H1 (cell line): ENCODE results near the gene U2AF1L4. TPM values are rescaled to one million over a fixed set of nuclear protein-coding genes. Genes with fewer than 3 reads are reported as not detected.

Experiments used
- CTCF ChIA-PET: fragments of 300-600 bp; sonication (Branson Sonifier 250); formaldehyde crosslinking; loops from one replicate; lab custom pipeline; 2021; ENCODE audit not compliant: partially characterized antibody; lab: Charles Lee
- POLR2A ChIA-PET: fragments of 300-600 bp; sonication (Branson Sonifier 250); formaldehyde crosslinking; loops from one replicate; lab custom pipeline; 2021; ENCODE audit warnings: inconsistent platforms; ENCODE audit not compliant: partially characterized antibody; lab: Charles Lee
- DNase-seq, 2 experiments: peaks; one replicate each; pipeline versions ENCODE4 v3.0.0 to v3.0.0-alpha.2; 2010 to 2022; ENCODE audit warnings: low spot score in 2 of 2, low read depth in 1 of 2, mixed read lengths in 1 of 2
- FAIRE-seq: peaks from 2 replicates; lab custom pipeline; 2011; peaks lifted over from hg19 to GRCh38; lab: Jason Lieb, UNC
- H2AFZ ChIP-seq: 2 replicates; pipeline ENCODE4 v1.8.1; 2012; ENCODE audit warnings: low read length, inconsistent platforms
- H2AK5ac ChIP-seq: 2 replicates; pipeline ENCODE4 v1.6.1; 2013; ENCODE audit warnings: low read depth, low read length
- H2BK120ac ChIP-seq: replicated peaks from 2 replicates; pipeline ENCODE3; 2013; ENCODE audit warnings: low read depth, low read length, inconsistent platforms
- H2BK12ac ChIP-seq: 2 replicates; pipeline ENCODE4 v1.6.1; 2013; ENCODE audit warnings: low read depth, low read length
- H2BK15ac ChIP-seq: 2 replicates; pipeline ENCODE4 v1.6.1; 2013; ENCODE audit warnings: low read length
- H2BK20ac ChIP-seq: 2 replicates; pipeline ENCODE4 v1.6.1; 2013; ENCODE audit warnings: low read length
- H2BK5ac ChIP-seq: 2 replicates; pipeline ENCODE4 v1.6.1; 2013; ENCODE audit warnings: low read depth, low read length
- H3K14ac ChIP-seq: 2 replicates; pipeline ENCODE4 v1.6.1; 2013; ENCODE audit warnings: inconsistent platforms; ENCODE audit not compliant: insufficient read length
- H3K18ac ChIP-seq: 2 replicates; pipeline ENCODE4 v1.6.1; 2013; ENCODE audit warnings: low read length; ENCODE audit errors: extremely low read depth
- H3K23ac ChIP-seq: 2 replicates; pipeline ENCODE4 v1.6.1; 2013; ENCODE audit warnings: inconsistent platforms; ENCODE audit not compliant: insufficient read length
- H3K23me2 ChIP-seq: 2 replicates; pipeline ENCODE4 v1.6.1; 2013; ENCODE audit warnings: low read depth, low read length
- H3K27ac ChIP-seq: 2 replicates; pipeline ENCODE4 v1.6.1; 2011; ENCODE audit warnings: low read depth, low read length, inconsistent platforms
- H3K27me3 ChIP-seq, 4 experiments: replicated peaks in 1 of 4; 1 replicate in 1 of 4; 2 replicates in 3 of 4; pipeline versions ENCODE4 v1.6.1 to v1.8.1; 2011 to 2013; ENCODE audit warnings: low read length in 3 of 4, mild to moderate bottlenecking in 3 of 4, inconsistent platforms in 2 of 4, mixed read lengths in 2 of 4, moderate library complexity in 1 of 4; ENCODE audit not compliant: control insufficient read depth in 3 of 4, insufficient read depth in 3 of 4; ENCODE audit errors: extremely low read depth in 1 of 4
- H3K36me3 ChIP-seq, 4 experiments: 2 replicates each; pipeline versions ENCODE4 v1.6.1 to v1.8.1; 2011 to 2013; ENCODE audit warnings: mild to moderate bottlenecking in 4 of 4, low read length in 3 of 4, moderate library complexity in 2 of 4, control low read depth in 1 of 4, inconsistent platforms in 1 of 4; ENCODE audit not compliant: insufficient read depth in 4 of 4, control insufficient read depth in 2 of 4
- H3K4ac ChIP-seq: replicated peaks from 2 replicates; pipeline ENCODE3; 2013; ENCODE audit warnings: low read length, low read depth, mixed read lengths, inconsistent platforms; ENCODE audit not compliant: insufficient read length
- H3K4me1 ChIP-seq, 4 experiments: replicated peaks in 1 of 4; 1 replicate in 1 of 4; 2 replicates in 3 of 4; pipeline versions ENCODE4 v1.6.1 to v1.8.1; 2011 to 2013; ENCODE audit warnings: low read length in 3 of 4, inconsistent platforms in 2 of 4, mixed read lengths in 1 of 4; ENCODE audit not compliant: insufficient read depth in 4 of 4, control insufficient read depth in 3 of 4
- H3K4me2 ChIP-seq, 2 experiments: 2 replicates each; pipeline versions ENCODE4 v1.6.1 to v1.8.1; 2011 to 2013; ENCODE audit warnings: low read depth in 2 of 2, low read length in 2 of 2, control low read depth in 1 of 2, inconsistent platforms in 1 of 2, mild to moderate bottlenecking in 1 of 2; ENCODE audit not compliant: insufficient read depth in 1 of 2
- H3K4me3 ChIP-seq, 4 experiments: fragments of 200-600, 300-600 bp in 1 of 4; sonication (generic), shearing (Covaris generic), sonication (Bioruptor Twin) in 1 of 4; 2 replicates each; pipeline versions ENCODE4 v1.5.1 to v1.8.1; 2011 to 2016; ENCODE audit warnings: low read length in 4 of 4, low read depth in 3 of 4, control low read depth in 2 of 4, inconsistent platforms in 2 of 4, mild to moderate bottlenecking in 2 of 4, mixed read lengths in 1 of 4, moderate library complexity in 1 of 4; ENCODE audit not compliant: insufficient read depth in 2 of 4; ENCODE audit errors: extremely low read depth in 1 of 4
- H3K56ac ChIP-seq: replicated peaks from 2 replicates; pipeline ENCODE3; 2013; ENCODE audit warnings: low read depth, mild to moderate bottlenecking, mixed read lengths, low read length, inconsistent platforms; ENCODE audit not compliant: insufficient read length
- H3K79me1 ChIP-seq: 2 replicates; pipeline ENCODE4 v1.6.1; 2013; ENCODE audit warnings: low read depth, low read length, control low read depth
- H3K79me2 ChIP-seq, 2 experiments: 2 replicates each; pipeline versions ENCODE4 v1.6.1 to v1.8.1; 2012 to 2013; ENCODE audit warnings: low read length in 2 of 2, mild to moderate bottlenecking in 2 of 2, inconsistent platforms in 1 of 2; ENCODE audit not compliant: insufficient read depth in 2 of 2, control insufficient read depth in 1 of 2
- H3K9ac ChIP-seq, 4 experiments: replicated peaks in 1 of 4; 1 replicate in 1 of 4; 2 replicates in 3 of 4; pipeline versions ENCODE4 v1.6.1 to v1.8.1; 2011 to 2013; ENCODE audit warnings: low read depth in 3 of 4, low read length in 3 of 4, control low read depth in 2 of 4, mild to moderate bottlenecking in 2 of 4, moderate library complexity in 2 of 4, inconsistent platforms in 1 of 4; ENCODE audit errors: extremely low read depth in 1 of 4
- H3K9me3 ChIP-seq, 2 experiments: 2 replicates each; pipeline versions ENCODE4 v1.6.1 to v1.8.1; 2012 to 2013; ENCODE audit warnings: mild to moderate bottlenecking in 2 of 2, moderate library complexity in 2 of 2, control low read depth in 1 of 2, inconsistent platforms in 1 of 2, low read depth in 1 of 2, low read length in 1 of 2, mixed read lengths in 1 of 2; ENCODE audit not compliant: insufficient read depth in 2 of 2
- H4K20me1 ChIP-seq, 2 experiments: replicated peaks in 1 of 2; 2 replicates each; pipeline versions ENCODE3 to v1.8.1; 2011 to 2013; ENCODE audit warnings: inconsistent platforms in 2 of 2, low read length in 2 of 2, mild to moderate bottlenecking in 1 of 2; ENCODE audit not compliant: insufficient read depth in 2 of 2, control insufficient read depth in 1 of 2
- H4K5ac ChIP-seq: 2 replicates; pipeline ENCODE4 v1.6.1; 2013; ENCODE audit warnings: low read length, low read depth, mixed read lengths, inconsistent platforms; ENCODE audit not compliant: insufficient read length
- H4K8ac ChIP-seq: 2 replicates; pipeline ENCODE4 v1.8.0; 2013; ENCODE audit warnings: mild to moderate bottlenecking, moderate library complexity, low read length, inconsistent platforms; ENCODE audit not compliant: insufficient read depth; ENCODE audit errors: extremely low read depth
- H4K91ac ChIP-seq: replicated peaks from 2 replicates; pipeline ENCODE3; 2013; ENCODE audit warnings: low read length, mixed read lengths, inconsistent platforms; ENCODE audit not compliant: insufficient read length
- BRCA1 ChIP-seq: IDR thresholded peaks from 2 replicates; pipeline ENCODE4 v1.6.1; 2012; ENCODE audit warnings: low read depth, low read length, improper control_type of control experiment
- CREB1 ChIP-seq: IDR thresholded peaks from 2 replicates; pipeline ENCODE4 v1.6.1; 2012; ENCODE audit warnings: inconsistent platforms
- CTBP2 ChIP-seq: IDR thresholded peaks from 2 replicates; pipeline ENCODE4 v1.7.0; 2011; ENCODE audit warnings: borderline replicate concordance, mild to moderate bottlenecking, moderate library complexity, mixed read lengths, low read length; ENCODE audit not compliant: insufficient read depth, insufficient read length
- E2F6 ChIP-seq: IDR thresholded peaks from 2 replicates; pipeline ENCODE4 v1.6.1; 2012; ENCODE audit warnings: inconsistent platforms
- SRF ChIP-seq: IDR thresholded peaks from 2 replicates; pipeline ENCODE4 v1.6.1; 2011; ENCODE audit warnings: mild to moderate bottlenecking, low read depth, low read length, moderate library complexity
- TAF1 ChIP-seq: IDR thresholded peaks from 2 replicates; pipeline ENCODE4 v1.6.1; 2011; ENCODE audit warnings: mild to moderate bottlenecking, low read depth, low read length
- YY1 ChIP-seq: IDR thresholded peaks from 2 replicates; pipeline ENCODE4 v1.6.1; 2011; ENCODE audit warnings: low read depth, mild to moderate bottlenecking, low read length
- WGBS, 2 experiments: shearing (Covaris generic) in 1 of 2; methylation state at CpG; one replicate each; pipeline versions ENCODE4 v1.1.6 to v1.1.7; 2013 to 2015; ENCODE audit warnings: low lambda C conversion rate in 2 of 2, mixed read lengths in 2 of 2, inconsistent platforms in 1 of 2, low coverage in 1 of 2, missing lambda C conversion rate in 1 of 2; ENCODE audit not compliant: insufficient replicate concordance in 2 of 2, insufficient coverage in 1 of 2, insufficient read length in 1 of 2; ENCODE audit errors: extremely low coverage in 1 of 2, missing lambda C conversion rate in 1 of 2; 5-methylcytosine and 5-hydroxymethylcytosine counted together
- polyA plus RNA-seq, 7 experiments: library from polyadenylated mRNA; depleted of rRNA in 3 of 7; stranded (reverse) in 5 of 7; unstranded in 2 of 7; fragments of >200 nt in 5 of 7; fragments of 200-250 nt in 2 of 7; gene quantifications; 1 replicate in 5 of 7; 2 replicates in 1 of 7; 4 replicates in 1 of 7; pipeline versions ENCODE4 v1.2.1 to v1.2.3, GENCODE V29; 2011 to 2013; ENCODE audit warnings: missing spikeins in 2 of 7, mixed read lengths in 2 of 7
- total RNA-seq: library from RNA; stranded (reverse); fragmentation: NEBNext Ultra II Directional; extraction: Animal tissue kit (Norgen Biotek cat#: 25700); gene quantifications from 2 replicates; pipeline ENCODE4 v1.2.1, GENCODE V29; 2021

Gene U2AF1L4
- total and polyA plus RNA-seq, 2 of the 8 experiments (the other 6 are each of a cell fraction or from before 2014, with no cell fraction given), result 15.1 to 32.7 TPM

GRCh38 chr19:35717665-35718344 lies 27.4 kb downstream of the U2AF1L4 start, which contains the start of gene KMT2B:
Gene KMT2B, plus strand, starts transcription at chr19:35718003. Its CDS starts 16 bp downstream, at chr19:35718019.
- Histone ChIP-seq H2BK120ac (no peak within 1 kb of the TSS), H3K27ac (peak within 1 kb of the TSS; percentile 79), H3K23ac (no peak within 1 kb of the TSS), H3K4me2 (peak within 1 kb of the TSS; percentile 84 to 97), H3K79me1 (peaks cover 8% of the 10 kb centered on the region), H3K4me1 (peaks cover 0 to 25% (median 17%) of the 10 kb centered on the region in 4 experiments; a peak in 6 of 7 replicates), H2BK12ac (peak within 1 kb of the TSS; percentile 62; the same call in 1 of the 2 replicates), H3K27me3 (no peaks in the 10 kb centered on the region), H4K8ac (peak within 1 kb of the TSS; percentile 69), H3K79me2 (peaks cover 0 to 20% of the 10 kb centered on the region in 2 experiments; a peak in 3 of 4 replicates), H4K20me1 (peaks cover 11 to 12% of the 10 kb centered on the region in 2 experiments), H4K5ac (peak within 1 kb of the TSS; percentile 50), H3K9ac (peak within 1 kb of the TSS; percentile 51 to 86 (median 64); a peak in 6 of 7 replicates), H3K4me3 (peak within 1 kb of the TSS; percentile 70 to 89 (median 87)), H3K9me3 (no peaks in the 10 kb centered on the region), H3K18ac (peak within 1 kb of the TSS; percentile 94), H3K23me2 (peaks cover 13% of the 10 kb centered on the region), H2BK5ac (peak within 1 kb of the TSS; percentile 96; the same call in 1 of the 2 replicates), H3K4ac (peak within 1 kb of the TSS; percentile 74), H3K14ac (no peak within 1 kb of the TSS), H3K36me3 (peaks cover 6 to 22% (median 10%) of the 10 kb centered on the region in 4 experiments; a peak in 7 of 8 replicates), H2BK20ac (no peak within 1 kb of the TSS), H3K56ac (peak within 1 kb of the TSS; percentile 91), H2AK5ac (no peak within 1 kb of the TSS), H4K91ac (peak within 1 kb of the TSS; percentile 96), H2AFZ (peak within 1 kb of the TSS; percentile 15; the same call in 1 of the 2 replicates), H2BK15ac (peak within 1 kb of the TSS; percentile 48; the same call in 1 of the 2 replicates)
- no peak for FAIRE-seq
- ChIA-PET POLR2A (interaction anchor here (0.8 to 5.0 kb wide), 8 partner anchors 10 to 213 kb away, joined by 3 to 54 read pairs (median 4); no protein-coding TSS in a partner anchor), CTCF (interaction anchor here (11.8 kb wide), 1 partner anchor 20 kb away, joined by 80 read pairs; the partner anchor contains the start of gene IGFLR1)
- DNase-seq, result peak in 1 of 2 experiments; percentile 94
- WGBS, 2 experiments, result 0% methylated on average over 7 of the region's 109 CpGs; no CpG with 5 or more reads in 1 of the 2 experiments
- TF ChIP-seq TAF1, result 0 out of 2 replicates have a peak, but pooled peaks have one; percentile 41
- TF ChIP-seq YY1, result peak; percentile 15; the same call in 1 of the 2 replicates
- TF ChIP-seq E2F6, result no peak
- no peak for TF ChIP-seq BRCA1
- no peak for TF ChIP-seq CTBP2
- peak; percentile 24; the same call in 1 of the 2 replicates for TF ChIP-seq SRF
- TF ChIP-seq CREB1, result peak; percentile 87
